ENCODE results near the gene NCSTN. TPM values are rescaled to one million over a fixed set of nuclear protein-coding genes. Genes with fewer than 3 reads are reported as not detected.

The NCSTN gene
- 80.2 and 117 TPM in 2 replicates for total RNA-seq

DNA sequence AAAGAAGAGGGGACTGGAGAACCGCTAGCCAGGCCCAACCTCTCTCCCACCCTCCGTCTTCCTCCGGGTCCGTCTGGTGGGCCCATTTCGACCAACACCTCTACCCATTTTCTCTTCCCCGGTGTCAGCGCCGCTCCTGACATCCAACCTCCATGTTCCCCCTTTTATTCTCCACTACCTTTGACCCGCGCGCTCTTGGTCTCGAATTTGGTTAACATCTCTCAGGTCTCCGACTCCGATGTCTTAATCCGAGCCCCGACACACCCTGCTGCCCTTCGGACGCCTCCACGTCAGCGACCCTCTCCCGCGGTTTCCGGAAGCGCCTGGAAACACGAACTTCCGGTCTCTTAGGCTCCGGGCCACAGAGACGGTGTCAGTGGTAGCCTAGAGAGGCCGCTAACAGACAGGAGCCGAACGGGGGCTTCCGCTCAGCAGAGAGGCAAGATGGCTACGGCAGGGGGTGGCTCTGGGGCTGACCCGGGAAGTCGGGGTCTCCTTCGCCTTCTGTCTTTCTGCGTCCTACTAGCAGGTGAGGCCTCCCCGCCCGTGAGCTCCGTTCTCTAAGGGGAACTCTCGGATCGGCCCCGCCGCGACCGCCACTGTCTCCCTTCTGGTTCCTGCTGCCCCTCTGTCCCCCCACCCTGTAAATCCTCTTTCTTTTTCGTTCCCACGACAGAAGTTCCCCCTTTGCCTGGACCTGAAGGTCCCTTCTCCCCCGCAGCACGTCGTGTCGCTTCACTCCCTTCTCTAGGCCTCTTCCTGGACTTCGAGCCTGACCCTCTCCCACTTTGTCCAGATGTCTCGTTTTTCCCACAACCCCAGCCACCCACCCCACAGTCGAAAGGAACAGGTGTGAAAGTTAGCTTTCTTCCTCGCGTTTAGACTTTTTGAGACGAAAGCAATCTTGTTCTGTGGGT lies at the start of gene NCSTN, which contains the start of gene COPA:
Gene NCSTN (plus strand): TSS at position 431 of the 917 bp plus-strand sequence. CDS start 14 bp downstream, at position 445.
Gene COPA (minus strand): TSS at position 298 of the 917 bp plus-strand sequence. CDS start 80 bp downstream, at position 218.
- peak; percentile 97 for DNase-seq

DNA sequence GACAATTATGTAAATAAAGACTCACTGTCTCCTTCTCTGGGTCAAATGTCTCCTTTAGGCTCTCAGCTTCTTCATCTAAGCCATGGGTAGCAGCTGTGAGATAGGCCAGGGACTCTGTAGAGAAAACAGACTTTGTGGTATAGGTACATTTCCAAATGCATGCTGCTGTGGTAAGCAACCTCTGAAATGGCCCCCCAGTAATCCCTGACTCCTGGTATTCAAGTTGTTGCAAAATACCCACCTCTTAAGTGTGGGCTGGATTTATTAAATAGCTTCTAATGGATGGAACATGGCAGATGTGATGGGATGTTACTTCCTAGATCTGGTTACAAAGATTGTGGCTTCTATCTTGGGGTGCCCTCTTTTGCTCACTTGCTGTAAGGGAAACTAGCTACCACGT lies 47.1 kb upstream of the NCSTN start:
- DNase-seq: no peak

DNA sequence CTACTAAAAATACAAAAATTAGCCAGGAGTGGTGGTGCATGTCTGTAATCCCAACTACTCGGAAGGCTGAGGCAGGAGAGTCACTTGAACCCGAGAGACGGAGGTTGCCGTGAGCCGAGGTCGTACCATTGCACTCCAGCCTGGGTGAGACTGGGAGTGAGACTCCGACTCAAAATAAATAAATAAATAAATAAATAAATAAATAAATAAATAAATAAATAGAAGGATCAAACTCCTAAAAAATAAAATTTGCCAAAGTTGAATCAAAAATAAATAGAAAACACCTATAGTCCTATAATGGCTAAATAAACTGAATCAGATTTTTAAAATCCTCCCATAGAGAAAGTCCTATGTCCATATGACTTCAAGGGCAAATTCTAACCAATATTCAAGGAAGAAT lies 43.0 kb upstream of the NCSTN start:
- no peak for DNase-seq

DNA sequence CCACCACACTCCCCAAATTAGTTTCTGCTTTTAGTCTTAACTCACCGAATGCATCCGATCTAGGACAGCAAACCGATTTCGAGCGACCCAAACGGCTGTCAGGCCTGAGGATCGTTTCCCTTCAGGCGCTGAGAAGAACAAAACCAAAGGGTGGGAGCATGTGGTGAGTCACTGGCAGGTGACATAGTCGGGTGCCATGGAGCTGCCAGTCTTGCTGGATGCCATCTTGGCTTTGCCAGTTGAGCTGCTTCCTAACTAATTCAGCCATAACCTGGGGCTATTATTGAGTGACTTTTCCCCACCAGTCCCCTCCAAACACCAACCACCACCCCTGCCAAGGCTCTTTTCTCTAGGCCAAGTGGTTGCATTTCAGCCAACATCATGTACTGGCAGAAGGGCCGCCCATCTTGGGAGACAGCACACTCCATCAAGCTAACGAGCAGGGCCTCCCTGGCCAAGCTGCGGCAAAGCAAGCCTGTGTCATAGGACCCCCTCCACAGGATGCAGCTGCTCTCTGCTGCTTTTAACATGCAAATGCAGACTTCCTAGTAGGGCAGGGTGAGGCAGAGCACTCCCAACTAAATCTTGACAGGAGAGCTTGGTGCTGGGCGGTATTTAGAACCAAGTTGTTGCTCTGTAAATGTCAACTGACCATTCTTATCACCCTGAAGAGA lies 35.9 kb upstream of the NCSTN start:
- DNase-seq: no peak

DNA sequence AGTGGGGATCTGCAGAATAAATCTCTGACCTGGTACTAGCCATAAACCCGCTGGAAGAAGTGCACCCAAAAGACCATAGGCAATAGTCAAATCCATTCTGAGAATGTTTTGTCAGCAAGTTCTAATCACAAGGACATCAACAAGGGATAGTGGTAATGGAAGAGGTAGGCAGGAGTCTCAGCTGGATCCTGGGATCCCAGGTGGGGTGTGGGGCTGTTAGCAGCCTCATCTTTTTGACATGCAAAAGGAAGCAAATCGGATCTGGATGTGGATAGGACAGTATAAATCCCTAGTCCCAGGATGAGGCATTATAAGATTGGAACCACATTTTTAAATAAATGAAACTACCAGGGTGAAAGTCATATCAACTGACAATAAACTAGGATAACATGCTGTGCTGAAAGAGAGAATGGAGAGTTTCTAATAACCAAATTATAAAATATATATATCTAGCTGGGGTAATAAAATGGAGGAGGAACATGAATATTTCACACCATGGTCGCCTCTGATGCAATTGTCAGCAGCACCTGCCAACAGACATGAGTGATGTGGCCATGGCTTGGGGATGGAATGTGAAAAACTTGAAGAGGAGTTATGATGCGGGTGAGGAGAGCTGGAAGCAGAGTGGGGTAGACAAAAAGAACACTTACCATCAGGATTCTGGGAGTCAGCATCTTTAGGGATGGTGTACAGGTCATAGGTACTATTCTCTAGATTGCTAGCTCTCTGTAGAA lies 34.6 kb upstream of the NCSTN start:
- DNase-seq: no peak

DNA sequence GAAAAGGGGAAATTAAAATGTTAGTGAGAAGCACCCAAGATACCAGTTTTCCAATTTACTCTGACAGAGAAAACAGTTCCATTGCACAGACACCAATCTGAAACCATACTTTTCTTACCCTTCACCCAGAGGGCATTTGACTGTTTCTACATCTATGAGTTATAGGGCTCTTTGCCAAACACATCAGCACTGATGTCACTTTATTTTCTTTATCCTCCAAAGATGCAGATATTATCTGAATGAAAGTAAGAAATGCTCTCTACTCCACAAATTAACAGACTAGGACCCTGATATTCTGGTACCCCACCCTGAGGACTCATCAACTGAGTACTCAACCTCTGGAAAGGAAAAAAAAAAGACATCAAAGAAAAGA lies 34.0 kb upstream of the NCSTN start:
- DNase-seq: no peak

DNA sequence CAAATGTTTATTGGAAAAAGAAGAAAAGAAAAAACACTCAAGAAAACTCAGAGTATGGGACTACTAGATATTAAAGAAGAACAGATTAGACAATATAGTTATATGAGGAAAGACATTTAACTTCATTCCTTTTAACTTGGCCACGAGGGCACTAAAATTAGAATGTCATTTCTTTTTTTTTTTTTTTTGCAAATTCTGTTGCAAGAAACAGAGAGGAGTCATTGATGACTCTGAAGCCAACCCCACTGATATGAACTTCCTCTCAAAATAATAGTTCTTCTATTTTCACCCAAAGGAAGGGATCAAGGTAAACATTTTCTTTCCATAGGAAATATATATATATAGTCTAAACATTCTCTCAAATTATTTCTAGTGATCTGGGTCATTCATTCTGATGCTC lies 33.6 kb upstream of the NCSTN start:
- no peak for DNase-seq

DNA sequence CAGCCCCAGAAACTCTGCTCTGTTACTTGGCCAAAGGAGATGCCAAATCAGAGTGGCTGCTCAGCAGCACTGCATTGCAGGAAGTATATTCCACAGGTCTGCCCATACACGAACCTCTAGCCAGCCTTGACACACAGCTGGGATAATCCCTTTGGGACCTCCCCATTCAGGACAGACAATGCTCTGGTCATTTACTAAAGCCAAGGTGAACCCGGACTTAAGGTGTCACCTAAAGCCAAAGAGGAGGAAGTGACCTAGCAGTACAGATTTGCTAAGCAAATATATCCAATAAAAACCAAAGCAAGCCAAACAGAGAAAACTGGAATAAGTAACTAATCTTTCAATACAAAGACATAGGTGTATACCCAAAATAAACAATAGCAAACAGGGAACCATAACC lies 27.8 kb upstream of the NCSTN start:
- no peak for DNase-seq

DNA sequence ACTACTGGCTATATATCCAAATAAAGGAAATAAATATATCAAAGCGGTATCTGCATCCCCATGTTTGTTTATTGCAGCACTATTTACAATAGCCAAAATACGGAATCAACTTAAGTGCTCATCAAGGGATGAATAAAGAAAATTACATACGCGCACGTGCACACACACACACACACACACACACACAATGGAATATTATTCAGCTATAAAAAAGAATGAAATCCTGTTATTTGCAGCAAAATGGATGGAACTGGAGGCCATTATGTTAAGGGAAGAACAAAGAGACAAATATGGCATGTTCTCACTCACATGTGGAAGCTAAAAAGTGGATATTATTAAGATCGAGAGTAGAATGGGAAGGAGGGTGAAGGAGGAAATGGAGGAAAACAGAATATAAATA lies 20.4 kb upstream of the NCSTN start:
- DNase-seq: no peak

DNA sequence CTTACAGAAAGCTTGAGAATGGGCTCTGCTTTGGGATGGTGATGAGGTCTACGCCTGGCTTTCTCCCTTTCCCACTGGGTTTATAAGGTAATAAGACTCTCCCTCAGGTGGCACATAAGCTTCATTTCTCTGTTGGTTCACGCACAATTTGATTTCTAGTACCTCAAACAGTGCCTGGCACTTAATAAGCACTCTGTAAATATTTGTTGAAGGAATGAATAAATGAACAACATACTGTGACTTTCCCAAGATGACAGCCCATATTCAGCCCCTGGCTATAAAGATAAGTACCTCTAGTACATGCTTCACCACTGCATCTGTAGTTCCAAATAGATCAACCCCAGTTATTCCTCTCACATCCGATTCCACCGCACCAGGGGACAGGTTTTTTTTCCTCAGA lies 17.9 kb upstream of the NCSTN start:
- no peak for DNase-seq

DNA sequence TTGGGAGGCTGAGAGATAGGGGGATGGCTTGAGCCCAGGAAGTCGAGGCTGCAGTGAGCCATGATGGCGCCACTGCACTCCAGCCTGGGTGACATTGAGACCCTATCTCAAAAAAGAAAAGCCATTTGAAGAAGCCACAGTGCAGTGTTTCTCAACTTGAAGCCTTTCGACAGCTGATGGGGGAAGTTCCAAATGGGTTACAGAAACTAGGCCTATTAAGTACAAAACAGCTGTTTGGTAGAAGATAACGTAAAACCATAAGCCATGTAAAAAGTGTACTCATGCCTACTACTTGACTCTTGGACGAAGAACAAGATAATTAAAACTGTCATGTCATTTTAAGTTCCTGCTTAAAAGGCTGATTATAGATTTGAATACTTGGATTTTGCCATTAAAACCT lies 16.8 kb upstream of the NCSTN start:
- DNase-seq: no peak

DNA sequence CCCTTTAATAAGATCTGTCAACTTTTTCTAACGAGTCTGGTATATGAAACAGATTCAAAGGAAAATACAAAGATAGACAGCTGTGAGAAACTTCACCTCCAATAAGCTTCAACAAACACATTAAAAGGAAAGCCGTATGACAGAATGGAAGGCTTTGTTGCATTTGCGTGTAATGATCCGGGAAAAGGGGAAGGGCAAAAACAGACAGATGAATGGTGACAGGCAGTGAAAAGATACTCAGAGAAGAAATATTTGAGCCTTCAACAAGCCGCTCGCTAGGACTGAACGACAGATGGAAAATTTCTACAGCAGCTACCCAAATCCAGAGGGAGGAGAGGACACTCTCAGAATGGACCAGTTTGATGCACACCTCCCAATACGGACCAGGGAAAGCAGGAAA lies 15.0 kb upstream of the NCSTN start:
- no peak for DNase-seq

DNA sequence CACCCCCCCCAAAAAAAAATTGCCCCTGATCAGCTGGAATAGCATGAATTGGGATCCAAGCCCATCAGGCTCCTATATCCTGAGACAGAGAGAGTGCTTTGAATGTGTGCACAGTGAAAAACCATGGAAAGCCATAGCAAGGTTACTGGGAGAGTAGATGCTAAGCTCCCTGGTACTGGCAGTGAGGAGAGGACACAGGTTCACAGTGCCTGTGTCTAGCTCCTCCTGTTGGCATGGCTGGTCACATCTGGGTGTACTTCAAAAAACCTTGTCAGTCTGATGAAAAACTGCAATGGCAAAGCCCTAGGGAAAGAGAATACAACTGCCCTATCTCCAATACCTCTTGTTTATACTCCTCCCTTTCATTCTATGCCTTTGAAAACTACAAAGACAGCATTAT lies 13.1 kb upstream of the NCSTN start:
- DNase-seq: no peak

DNA sequence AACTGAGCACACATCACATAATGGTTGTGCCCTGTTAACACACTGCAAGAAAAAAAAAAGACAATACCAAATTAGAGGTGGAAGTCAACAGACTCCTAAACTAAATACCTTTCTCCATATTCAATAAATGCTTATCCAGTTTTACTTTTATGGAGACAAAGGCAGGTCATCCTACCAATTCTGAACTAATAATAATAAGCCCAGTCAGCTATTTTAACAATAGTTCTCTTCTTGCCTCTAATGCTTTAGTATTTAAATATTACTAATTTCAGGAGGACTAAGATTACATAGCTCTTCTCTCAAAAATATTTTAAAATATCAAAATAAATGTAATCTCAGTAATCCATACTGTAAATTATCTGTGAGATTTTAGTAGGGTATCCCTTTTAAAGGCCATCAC lies 10.7 kb upstream of the NCSTN start:
- no peak for DNase-seq

DNA sequence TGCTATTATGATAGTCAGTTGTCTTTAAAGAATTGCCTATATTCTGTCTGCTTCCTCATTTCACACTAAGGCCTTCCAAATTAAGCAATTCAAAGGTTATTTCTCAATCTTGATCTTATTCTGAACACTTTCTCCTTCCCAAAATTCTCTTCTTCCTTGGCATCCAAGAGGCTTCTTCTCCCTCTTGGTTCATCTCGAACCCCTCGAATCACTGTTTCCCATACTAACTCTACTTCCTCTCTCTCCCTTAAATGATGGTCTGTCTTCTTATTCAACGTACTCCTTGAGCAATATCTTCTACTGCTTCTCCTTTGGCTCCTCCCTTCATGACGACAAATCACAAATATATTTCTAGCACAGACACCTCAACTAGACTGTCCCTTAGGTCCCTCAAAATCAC lies 4.6 kb upstream of the NCSTN start:
- DNase-seq: no peak

DNA sequence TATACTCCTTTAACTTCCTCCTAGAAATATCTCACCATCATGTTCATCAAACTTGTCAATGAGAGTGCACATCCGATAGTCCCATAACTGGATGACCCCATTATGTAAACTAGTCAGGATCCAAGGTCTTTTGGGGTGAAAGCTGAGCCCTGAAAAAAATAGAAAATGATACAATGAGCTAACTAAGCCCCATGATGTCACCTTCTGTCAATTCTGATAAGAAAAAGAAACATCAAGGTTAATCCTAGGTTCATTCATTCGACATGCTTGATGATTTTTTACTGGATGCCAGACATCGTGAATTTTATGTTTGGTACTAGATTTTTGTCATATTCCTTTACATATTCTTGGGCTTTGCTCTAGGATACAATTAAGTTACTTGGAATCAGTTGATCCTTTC lies 3.0 kb upstream of the NCSTN start:
- DNase-seq: peak; percentile 6

DNA sequence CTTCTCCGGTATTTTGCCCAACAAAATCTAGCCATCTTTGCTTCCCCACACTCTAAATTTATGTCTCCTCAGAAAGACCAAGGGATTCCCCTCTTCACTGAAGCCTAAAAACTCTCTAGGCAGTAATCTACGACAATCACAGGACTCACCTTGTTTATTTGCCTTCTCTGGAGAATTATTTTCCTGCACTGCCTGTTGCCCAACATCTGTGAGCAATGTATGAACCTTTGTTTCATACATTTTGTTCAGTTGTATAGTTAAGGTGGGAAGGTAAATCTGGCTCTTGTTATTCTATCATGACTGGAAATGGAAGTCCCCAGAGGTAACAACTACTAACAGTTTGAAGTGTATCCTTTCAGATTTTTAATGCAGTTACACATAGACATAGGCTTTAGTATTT lies 2.3 kb upstream of the NCSTN start:
- no peak for DNase-seq

DNA sequence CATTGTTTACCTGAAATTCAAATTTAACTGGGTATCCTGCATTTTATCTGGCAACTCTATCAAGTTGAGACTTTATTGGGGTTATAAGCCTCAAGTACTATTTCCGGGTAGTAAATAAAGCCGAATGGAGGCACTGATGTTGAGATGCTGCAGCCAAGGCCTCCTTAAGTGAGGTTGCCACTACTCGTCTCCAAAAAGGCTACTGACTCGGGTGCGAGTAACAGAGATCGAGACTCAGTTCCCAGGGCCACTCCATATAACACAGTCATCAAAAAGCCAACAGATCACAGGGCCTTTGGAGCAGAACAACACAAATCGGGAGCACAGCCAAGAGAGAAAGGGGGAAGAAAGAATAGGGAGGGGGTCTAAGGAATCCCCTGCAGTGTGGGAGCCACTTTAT lies 657 bp upstream of the NCSTN start:
- peak; percentile 37 for DNase-seq

DNA sequence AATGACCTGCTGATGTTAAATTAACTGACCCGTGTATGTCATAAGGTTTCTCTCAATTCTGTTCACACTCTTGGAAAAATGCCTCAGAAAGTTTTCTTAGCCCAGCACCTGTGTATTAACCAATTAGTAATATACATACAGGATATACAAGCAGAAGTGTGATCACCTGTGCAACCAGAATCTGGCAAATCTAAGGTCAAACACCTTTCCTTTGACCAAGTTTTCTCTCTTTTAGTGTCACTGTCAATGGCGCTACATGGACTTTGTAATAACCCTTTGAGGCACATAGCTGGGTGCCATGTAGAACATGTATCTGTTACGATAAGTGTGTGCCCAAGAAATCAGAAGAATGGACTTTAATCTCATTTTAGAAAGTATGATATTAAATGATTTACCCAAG lies 1.1 kb downstream of the NCSTN start:
- no peak for DNase-seq

DNA sequence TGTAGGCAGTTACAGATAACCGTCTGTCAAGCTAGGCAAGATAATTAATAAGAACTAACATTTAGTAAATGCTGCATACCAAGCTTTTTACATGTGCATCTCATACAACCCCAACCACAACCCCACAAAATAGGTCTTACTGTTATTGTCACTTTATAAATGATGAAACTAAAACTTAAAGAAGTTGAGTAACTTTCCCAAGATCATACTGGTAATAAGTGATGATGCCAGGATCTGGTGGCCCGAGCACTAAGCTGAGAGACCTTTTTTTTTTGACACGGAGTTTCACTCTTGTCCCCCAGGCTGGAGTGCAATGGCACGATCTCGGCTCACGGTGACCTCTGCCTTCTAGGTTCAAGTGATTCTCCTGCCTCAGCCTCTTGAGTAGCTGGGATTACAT lies 1.8 kb downstream of the NCSTN start:
- DNase-seq: no peak

DNA sequence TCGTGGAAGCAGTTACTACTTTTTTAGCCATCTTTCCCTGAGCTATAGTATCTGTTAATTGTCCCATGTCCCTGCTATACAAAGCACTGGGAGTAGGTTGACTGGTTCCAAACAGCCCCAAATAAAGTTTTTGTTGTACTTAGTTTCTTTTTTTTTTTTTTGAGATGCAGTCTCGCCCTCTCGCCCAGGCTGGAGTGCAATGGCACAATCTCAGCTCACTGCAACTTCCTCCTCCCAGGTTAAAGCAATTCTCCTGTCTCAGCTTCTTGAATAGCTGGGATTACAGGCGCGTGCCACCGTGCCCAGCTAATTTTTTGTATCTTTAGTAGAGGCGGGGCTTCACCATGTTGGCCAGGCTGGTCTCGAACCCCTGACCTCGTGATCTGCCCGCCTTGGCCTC lies 3.3 kb downstream of the NCSTN start:
- no peak for DNase-seq

DNA sequence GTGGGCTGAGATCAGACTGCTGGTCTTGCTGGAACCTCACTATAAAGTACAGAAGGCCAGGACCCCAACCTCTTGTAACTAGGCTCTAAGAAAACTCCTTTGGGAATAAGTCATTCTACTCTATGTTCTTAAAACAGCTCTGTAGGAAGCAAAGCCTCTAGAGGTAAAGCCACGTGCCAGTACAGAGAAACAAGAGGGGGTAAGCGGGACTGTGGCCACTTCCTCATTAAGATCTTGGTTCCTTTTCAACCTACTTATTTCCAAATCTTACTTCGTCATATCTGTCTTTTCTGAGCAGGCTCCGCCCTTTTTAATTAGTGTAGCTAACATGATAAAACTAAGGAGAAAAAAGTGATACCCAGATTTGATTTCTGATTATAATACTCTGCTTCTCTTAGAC lies 3.8 kb downstream of the NCSTN start:
- no peak for DNase-seq

DNA sequence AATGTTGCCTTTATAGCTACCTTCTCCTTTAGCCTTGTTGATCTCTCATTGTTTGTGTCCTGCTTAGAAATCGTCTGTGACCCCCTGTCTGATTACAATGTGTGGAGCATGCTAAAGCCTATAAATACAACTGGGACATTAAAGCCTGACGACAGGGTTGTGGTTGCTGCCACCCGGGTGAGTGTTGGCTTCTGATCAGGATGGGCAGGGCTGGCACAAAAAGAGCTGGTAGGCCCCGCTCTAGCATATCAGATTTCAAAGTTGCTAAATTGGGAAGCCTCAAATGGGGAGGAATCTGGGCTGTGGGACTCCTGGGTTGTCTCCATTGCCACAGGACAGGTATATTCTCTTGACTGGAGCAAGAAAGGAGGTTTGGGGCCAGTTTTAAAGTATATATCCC lies 8.4 kb downstream of the NCSTN start:
- no peak for DNase-seq

DNA sequence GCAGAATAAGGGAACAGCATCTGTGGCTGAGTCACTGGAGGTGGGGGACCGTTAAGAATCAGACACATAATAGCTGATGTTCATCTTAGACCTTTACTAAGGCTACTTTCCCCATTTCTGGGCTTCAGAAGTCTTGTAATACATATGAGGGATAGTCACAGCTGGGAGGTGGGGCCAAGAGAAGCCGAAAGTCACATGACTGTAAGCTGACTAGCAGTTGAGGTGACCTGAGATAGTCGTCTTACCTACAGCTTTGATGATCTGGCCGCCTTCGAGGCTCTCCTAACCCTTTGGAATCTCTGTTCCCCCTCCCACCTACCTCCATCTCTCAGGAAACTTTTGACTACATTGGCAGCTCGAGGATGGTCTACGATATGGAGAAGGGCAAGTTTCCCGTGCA lies 9.4 kb downstream of the NCSTN start:
- no peak for DNase-seq

All from dermis blood vessel endothelial cell (primary cell).